K562 (cell line): Measurements from ENCODE around the gene UBXN10. TPM values are rescaled to one million over a fixed set of nuclear protein-coding genes. Genes with fewer than 3 reads are reported as not detected.

ENCODE experiments used
- KDM1A ChIP-seq, 2 experiments: fragments of 450-650 bp; IDR thresholded peaks; 2 replicates each; pipeline ENCODE4 v1.6.1; 2016; ENCODE audit warnings: mild to moderate bottlenecking in 2 of 2
- KHSRP ChIP-seq: fragments of 450-650 bp; IDR thresholded peaks from 2 replicates; pipeline ENCODE4 v1.6.1; 2017
- MCM2 ChIP-seq: fragments of 450-650 bp; IDR thresholded peaks from 2 replicates; pipeline ENCODE4 v1.6.1; 2017; ENCODE audit warnings: low read depth, mild to moderate bottlenecking
- MEF2D ChIP-seq: conservative IDR thresholded peaks from 2 replicates; pipeline ENCODE4 v1.6.1; 2016; ENCODE audit warnings: low read depth, missing genetic modification characterization, missing compliant biosample characterization
- MTA1 ChIP-seq: fragments of 450-650 bp; IDR thresholded peaks from 2 replicates; pipeline ENCODE4 v1.6.1; 2017; ENCODE audit warnings: borderline replicate concordance
- SMAD1 ChIP-seq: fragments of 150-350 bp; IDR thresholded peaks from 2 replicates; pipeline ENCODE4 v1.6.1; 2014; ENCODE audit warnings: low read length, low read depth; ENCODE audit not compliant: partially characterized antibody
- ZNF12 ChIP-seq: sonication (generic); formaldehyde crosslinking; IDR thresholded peaks from 2 replicates; pipeline ENCODE4 v1.4.0; 2020; ENCODE audit warnings: mild to moderate bottlenecking, missing genetic modification reagents
- polyA plus RNA-seq, 8 experiments: library from polyadenylated mRNA; depleted of rRNA in 4 of 8; stranded (reverse) in 5 of 8; unstranded in 3 of 8; fragments of >200 nt; fragmentation: Nextera tagmentation in 2 of 8; fragmentation: Illumina TruSeq in 1 of 8; extraction: Ambion mirVana in 2 of 8; extraction: Trizol in 1 of 8; gene quantifications; 2 replicates each; pipeline versions ENCODE4 v1.2.1 to v1.2.3, GENCODE V29; 2011 to 2014; ENCODE audit warnings: inconsistent platforms in 1 of 8, missing spikeins in 1 of 8
- total RNA-seq, 7 experiments: library from RNA; depleted of rRNA in 6 of 7; stranded (reverse); fragments of >200 nt in 6 of 7; fragmentation: Illumina TruSeq in 2 of 7; extraction: Trizol in 2 of 7; gene quantifications; 2 replicates each; pipeline versions ENCODE4 v1.2.1 to v1.2.3, GENCODE V29; 2011 to 2021; ENCODE audit warnings: low replicate concordance in 1 of 7
- TF ChIP-seq, protein P1 (sequence below), 2 experiments: fragments of 450-650 bp in 1 of 2; sonication (generic) in 1 of 2; formaldehyde crosslinking in 1 of 2; IDR thresholded peaks; 2 replicates each; pipeline versions ENCODE4 v1.7.1 to v1.9.0; 2016 to 2022; ENCODE audit warnings: inconsistent platforms in 1 of 2, mild to moderate bottlenecking in 1 of 2, missing genetic modification reagents in 1 of 2
- TF ChIP-seq, protein P2 (sequence below): fragments of 200-800 bp; sonication (Bioruptor generic); IDR thresholded peaks from 2 replicates; pipeline ENCODE4 v1.6.1; 2017; ENCODE audit warnings: missing genetic modification characterization, missing compliant biosample characterization
- TF ChIP-seq, protein P3 (sequence below): fragments of 250-450 bp; sonication (Bioruptor Pico); IDR thresholded peaks from 2 replicates; pipeline ENCODE4 v1.8.0; 2021; ENCODE audit warnings: moderate library complexity, mild to moderate bottlenecking, inconsistent platforms
- TF ChIP-seq, protein P4 (sequence below): IDR thresholded peaks from 2 replicates; pipeline ENCODE4 v1.6.1; 2011; ENCODE audit warnings: borderline replicate concordance, low read depth, mild to moderate bottlenecking, moderate library complexity, low read length; ENCODE audit not compliant: insufficient read depth, poor library complexity, severe bottlenecking
- TF ChIP-seq, protein P5 (sequence below): fragments of 450-650 bp; formaldehyde crosslinking; IDR thresholded peaks from 2 replicates; pipeline ENCODE4 v1.4.0; 2022; ENCODE audit warnings: missing genetic modification characterization

UBXN10 gene
- total and polyA plus RNA-seq, 9 of the 15 experiments (the other 6 are each of a cell fraction or from before 2014, with no cell fraction given): 10.7 to 17.7 (median 13.6) TPM

DNA sequence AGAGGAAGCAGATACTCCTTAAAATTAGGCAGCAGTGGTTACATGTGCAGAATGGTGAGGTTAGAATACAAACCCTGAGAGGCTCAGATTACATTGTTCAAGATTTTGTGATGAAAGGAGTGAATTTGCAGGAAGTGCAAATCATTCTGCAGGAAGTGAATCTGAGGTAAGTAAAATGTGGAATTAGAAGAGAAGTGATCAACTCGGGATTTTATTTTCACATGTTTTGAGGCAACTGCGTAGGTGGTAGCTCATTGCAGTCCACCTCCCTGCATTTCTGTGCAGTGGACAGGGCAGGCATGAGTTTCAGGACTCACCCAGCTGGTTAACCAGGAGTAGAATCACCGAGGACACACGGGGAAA is 2.5 kb downstream of the UBXN10 start (continued):
- TF ChIP-seq, protein P1, sequence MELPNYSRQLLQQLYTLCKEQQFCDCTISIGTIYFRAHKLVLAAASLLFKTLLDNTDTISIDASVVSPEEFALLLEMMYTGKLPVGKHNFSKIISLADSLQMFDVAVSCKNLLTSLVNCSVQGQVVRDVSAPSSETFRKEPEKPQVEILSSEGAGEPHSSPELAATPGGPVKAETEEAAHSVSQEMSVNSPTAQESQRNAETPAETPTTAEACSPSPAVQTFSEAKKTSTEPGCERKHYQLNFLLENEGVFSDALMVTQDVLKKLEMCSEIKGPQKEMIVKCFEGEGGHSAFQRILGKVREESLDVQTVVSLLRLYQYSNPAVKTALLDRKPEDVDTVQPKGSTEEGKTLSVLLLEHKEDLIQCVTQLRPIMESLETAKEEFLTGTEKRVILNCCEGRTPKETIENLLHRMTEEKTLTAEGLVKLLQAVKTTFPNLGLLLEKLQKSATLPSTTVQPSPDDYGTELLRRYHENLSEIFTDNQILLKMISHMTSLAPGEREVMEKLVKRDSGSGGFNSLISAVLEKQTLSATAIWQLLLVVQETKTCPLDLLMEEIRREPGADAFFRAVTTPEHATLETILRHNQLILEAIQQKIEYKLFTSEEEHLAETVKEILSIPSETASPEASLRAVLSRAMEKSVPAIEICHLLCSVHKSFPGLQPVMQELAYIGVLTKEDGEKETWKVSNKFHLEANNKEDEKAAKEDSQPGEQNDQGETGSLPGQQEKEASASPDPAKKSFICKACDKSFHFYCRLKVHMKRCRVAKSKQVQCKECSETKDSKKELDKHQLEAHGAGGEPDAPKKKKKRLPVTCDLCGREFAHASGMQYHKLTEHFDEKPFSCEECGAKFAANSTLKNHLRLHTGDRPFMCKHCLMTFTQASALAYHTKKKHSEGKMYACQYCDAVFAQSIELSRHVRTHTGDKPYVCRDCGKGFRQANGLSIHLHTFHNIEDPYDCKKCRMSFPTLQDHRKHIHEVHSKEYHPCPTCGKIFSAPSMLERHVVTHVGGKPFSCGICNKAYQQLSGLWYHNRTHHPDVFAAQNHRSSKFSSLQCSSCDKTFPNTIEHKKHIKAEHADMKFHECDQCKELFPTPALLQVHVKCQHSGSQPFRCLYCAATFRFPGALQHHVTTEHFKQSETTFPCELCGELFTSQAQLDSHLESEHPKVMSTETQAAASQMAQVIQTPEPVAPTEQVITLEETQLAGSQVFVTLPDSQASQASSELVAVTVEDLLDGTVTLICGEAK (IDR thresholded peaks at IDR 0.05): peak; percentile 55
- TF ChIP-seq, protein P1 (CRISPR knock-in tag; IDR thresholded peaks at IDR 0.05): no peak
- TF ChIP-seq MEF2D (tag) (no peak), MCM2 (no peak), KDM1A (IDR thresholded peaks at IDR 0.05) (peak; percentile 81 to 87), SMAD1 (no peak), MTA1 (no peak), KHSRP (no peak), ZNF12 (CRISPR knock-in tag) (no peak)
- TF ChIP-seq, protein P2, sequence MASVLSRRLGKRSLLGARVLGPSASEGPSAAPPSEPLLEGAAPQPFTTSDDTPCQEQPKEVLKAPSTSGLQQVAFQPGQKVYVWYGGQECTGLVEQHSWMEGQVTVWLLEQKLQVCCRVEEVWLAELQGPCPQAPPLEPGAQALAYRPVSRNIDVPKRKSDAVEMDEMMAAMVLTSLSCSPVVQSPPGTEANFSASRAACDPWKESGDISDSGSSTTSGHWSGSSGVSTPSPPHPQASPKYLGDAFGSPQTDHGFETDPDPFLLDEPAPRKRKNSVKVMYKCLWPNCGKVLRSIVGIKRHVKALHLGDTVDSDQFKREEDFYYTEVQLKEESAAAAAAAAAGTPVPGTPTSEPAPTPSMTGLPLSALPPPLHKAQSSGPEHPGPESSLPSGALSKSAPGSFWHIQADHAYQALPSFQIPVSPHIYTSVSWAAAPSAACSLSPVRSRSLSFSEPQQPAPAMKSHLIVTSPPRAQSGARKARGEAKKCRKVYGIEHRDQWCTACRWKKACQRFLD (CRISPR knock-in tag): no peak
- TF ChIP-seq, protein P3, sequence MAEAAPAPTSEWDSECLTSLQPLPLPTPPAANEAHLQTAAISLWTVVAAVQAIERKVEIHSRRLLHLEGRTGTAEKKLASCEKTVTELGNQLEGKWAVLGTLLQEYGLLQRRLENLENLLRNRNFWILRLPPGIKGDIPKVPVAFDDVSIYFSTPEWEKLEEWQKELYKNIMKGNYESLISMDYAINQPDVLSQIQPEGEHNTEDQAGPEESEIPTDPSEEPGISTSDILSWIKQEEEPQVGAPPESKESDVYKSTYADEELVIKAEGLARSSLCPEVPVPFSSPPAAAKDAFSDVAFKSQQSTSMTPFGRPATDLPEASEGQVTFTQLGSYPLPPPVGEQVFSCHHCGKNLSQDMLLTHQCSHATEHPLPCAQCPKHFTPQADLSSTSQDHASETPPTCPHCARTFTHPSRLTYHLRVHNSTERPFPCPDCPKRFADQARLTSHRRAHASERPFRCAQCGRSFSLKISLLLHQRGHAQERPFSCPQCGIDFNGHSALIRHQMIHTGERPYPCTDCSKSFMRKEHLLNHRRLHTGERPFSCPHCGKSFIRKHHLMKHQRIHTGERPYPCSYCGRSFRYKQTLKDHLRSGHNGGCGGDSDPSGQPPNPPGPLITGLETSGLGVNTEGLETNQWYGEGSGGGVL (CRISPR knock-in tag): no peak
- TF ChIP-seq, protein P4, sequence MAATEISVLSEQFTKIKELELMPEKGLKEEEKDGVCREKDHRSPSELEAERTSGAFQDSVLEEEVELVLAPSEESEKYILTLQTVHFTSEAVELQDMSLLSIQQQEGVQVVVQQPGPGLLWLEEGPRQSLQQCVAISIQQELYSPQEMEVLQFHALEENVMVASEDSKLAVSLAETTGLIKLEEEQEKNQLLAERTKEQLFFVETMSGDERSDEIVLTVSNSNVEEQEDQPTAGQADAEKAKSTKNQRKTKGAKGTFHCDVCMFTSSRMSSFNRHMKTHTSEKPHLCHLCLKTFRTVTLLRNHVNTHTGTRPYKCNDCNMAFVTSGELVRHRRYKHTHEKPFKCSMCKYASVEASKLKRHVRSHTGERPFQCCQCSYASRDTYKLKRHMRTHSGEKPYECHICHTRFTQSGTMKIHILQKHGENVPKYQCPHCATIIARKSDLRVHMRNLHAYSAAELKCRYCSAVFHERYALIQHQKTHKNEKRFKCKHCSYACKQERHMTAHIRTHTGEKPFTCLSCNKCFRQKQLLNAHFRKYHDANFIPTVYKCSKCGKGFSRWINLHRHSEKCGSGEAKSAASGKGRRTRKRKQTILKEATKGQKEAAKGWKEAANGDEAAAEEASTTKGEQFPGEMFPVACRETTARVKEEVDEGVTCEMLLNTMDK: no peak
- TF ChIP-seq, protein P5, sequence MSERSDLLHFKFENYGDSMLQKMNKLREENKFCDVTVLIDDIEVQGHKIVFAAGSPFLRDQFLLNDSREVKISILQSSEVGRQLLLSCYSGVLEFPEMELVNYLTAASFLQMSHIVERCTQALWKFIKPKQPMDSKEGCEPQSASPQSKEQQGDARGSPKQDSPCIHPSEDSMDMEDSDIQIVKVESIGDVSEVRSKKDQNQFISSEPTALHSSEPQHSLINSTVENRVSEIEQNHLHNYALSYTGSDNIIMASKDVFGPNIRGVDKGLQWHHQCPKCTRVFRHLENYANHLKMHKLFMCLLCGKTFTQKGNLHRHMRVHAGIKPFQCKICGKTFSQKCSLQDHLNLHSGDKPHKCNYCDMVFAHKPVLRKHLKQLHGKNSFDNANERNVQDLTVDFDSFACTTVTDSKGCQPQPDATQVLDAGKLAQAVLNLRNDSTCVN (CRISPR knock-in tag): no peak
